Measurements from ENCODE around the gene RNF157. TPM values are rescaled to one million over a fixed set of nuclear protein-coding genes. Genes with fewer than 3 reads are reported as not detected.

The RNF157 gene
- total and polyA plus RNA-seq, 2 of the 13 experiments (the other 11 are each of a cell fraction or from before 2014, with no cell fraction given), result 0.44 to 1.5 TPM

GRCh38 chr17:76275382-76276068, 35.2 kb upstream of the RNF157 start (continued):
- TF ChIP-seq ZNF350 (CRISPR knock-in tag; IDR thresholded peaks at IDR 0.05; ENCODE audit: borderline replicate concordance, low read depth), result peak; percentile 35; the same call in 1 of the 2 replicates
- TF ChIP-seq MXD1 (CRISPR knock-in tag; IDR thresholded peaks at IDR 0.05), result no peak
- no peak for TF ChIP-seq KDM4B (CRISPR knock-in tag; IDR thresholded peaks at IDR 0.05)
- no peak for TF ChIP-seq ZNF558 (CRISPR knock-in tag; IDR thresholded peaks at IDR 0.05; ENCODE audit: borderline replicate concordance)
- no peak for TF ChIP-seq HOMEZ (CRISPR knock-in tag; IDR thresholded peaks at IDR 0.05; ENCODE audit: low read depth)
- TF ChIP-seq ZNF337 (CRISPR knock-in tag; IDR thresholded peaks at IDR 0.05; ENCODE audit: borderline replicate concordance, low read depth), result no peak
- no peak for TF ChIP-seq FOXO4 (CRISPR knock-in tag; conservative IDR thresholded peaks at IDR 0.05)
